HepG2 (cell line): ENCODE results near the gene APC2.

ENCODE experiments used
- NR2F1 ChIP-seq, 2 experiments: fragments of 450-650 bp in 1 of 2; formaldehyde crosslinking in 1 of 2; IDR thresholded peaks; 2 replicates each; pipeline versions ENCODE4 v1.5.0 to v1.6.1; 2016 to 2020; ENCODE audit warnings: mild to moderate bottlenecking in 1 of 2, missing compliant biosample characterization in 1 of 2, missing genetic modification reagents in 1 of 2, moderate library complexity in 1 of 2
- POLR2A ChIP-seq, 2 experiments: IDR thresholded peaks; 2 replicates each; pipeline ENCODE4 v1.6.1; 2011; ENCODE audit warnings: low read depth in 2 of 2, low read length in 2 of 2, mild to moderate bottlenecking in 1 of 2, moderate library complexity in 1 of 2; ENCODE audit not compliant: insufficient read depth in 1 of 2
- SYNCRIP ChIP-seq: fragments of 200-400 bp; formaldehyde crosslinking; IDR thresholded peaks from 2 replicates; pipeline ENCODE4 v1.6.1; 2018; ENCODE audit warnings: mild to moderate bottlenecking, low read depth, low read length; ENCODE audit not compliant: insufficient read depth
- TF ChIP-seq, protein P1 (sequence below): fragments of 450-650 bp; IDR thresholded peaks from 2 replicates; pipeline ENCODE4 v1.6.1; 2016
- TF ChIP-seq, protein P2 (sequence below): sonication (generic); formaldehyde crosslinking; IDR thresholded peaks from 2 replicates; pipeline ENCODE4 v1.9.0; 2021; ENCODE audit warnings: missing genetic modification reagents, borderline replicate concordance
- TF ChIP-seq, protein P3 (sequence below): sonication (generic); formaldehyde crosslinking; IDR thresholded peaks from 2 replicates; pipeline ENCODE4 v1.4.0; 2020; ENCODE audit warnings: missing genetic modification reagents
- TF ChIP-seq, protein P4 (sequence below): sonication (generic); formaldehyde crosslinking; IDR thresholded peaks from 2 replicates; pipeline ENCODE4 v1.4.0; 2020; ENCODE audit warnings: missing genetic modification reagents, borderline replicate concordance
- TF ChIP-seq, protein P5 (sequence below), 2 experiments: sonication (generic) in 1 of 2; formaldehyde crosslinking in 1 of 2; IDR thresholded peaks; 2 replicates each; pipeline versions ENCODE4 v1.6.1 to v1.9.0; 2014 to 2022; ENCODE audit warnings: antibody characterized with exemption in 1 of 2, borderline replicate concordance in 1 of 2, inconsistent platforms in 1 of 2, low read depth in 1 of 2, missing genetic modification reagents in 1 of 2
- TF ChIP-seq, protein P6 (sequence below): sonication (generic); formaldehyde crosslinking; IDR thresholded peaks from 2 replicates; pipeline ENCODE4 v1.5.0; 2020; ENCODE audit warnings: mild to moderate bottlenecking, missing genetic modification reagents, moderate library complexity

DNA sequence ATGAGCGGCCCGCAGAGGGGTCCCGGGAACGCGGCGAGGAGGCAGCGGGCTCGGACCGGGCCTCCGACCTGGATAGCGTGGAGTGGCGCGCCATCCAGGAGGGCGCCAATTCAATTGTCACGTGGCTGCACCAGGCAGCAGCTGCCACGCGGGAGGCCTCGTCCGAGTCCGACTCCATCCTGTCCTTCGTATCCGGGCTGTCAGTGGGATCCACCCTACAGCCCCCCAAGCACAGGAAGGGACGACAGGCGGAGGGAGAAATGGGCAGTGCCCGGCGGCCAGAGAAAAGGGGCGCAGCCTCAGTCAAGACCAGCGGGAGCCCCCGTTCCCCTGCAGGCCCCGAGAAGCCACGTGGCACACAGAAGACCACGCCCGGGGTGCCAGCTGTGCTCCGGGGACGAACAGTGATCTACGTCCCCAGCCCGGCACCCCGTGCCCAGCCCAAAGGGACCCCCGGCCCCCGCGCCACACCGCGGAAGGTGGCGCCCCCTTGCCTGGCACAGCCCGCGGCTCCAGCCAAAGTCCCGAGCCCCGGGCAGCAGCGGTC, 18.4 kb downstream of the APC2 start:
- TF ChIP-seq, protein P1, sequence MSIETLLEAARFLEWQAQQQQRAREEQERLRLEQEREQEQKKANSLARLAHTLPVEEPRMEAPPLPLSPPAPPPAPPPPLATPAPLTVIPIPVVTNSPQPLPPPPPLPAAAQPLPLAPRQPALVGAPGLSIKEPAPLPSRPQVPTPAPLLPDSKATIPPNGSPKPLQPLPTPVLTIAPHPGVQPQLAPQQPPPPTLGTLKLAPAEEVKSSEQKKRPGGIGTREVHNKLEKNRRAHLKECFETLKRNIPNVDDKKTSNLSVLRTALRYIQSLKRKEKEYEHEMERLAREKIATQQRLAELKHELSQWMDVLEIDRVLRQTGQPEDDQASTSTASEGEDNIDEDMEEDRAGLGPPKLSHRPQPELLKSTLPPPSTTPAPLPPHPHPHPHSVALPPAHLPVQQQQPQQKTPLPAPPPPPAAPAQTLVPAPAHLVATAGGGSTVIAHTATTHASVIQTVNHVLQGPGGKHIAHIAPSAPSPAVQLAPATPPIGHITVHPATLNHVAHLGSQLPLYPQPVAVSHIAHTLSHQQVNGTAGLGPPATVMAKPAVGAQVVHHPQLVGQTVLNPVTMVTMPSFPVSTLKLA = no peak
- TF ChIP-seq, protein P2, sequence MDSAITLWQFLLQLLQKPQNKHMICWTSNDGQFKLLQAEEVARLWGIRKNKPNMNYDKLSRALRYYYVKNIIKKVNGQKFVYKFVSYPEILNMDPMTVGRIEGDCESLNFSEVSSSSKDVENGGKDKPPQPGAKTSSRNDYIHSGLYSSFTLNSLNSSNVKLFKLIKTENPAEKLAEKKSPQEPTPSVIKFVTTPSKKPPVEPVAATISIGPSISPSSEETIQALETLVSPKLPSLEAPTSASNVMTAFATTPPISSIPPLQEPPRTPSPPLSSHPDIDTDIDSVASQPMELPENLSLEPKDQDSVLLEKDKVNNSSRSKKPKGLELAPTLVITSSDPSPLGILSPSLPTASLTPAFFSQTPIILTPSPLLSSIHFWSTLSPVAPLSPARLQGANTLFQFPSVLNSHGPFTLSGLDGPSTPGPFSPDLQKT (CRISPR knock-in tag) = no peak
- TF ChIP-seq SYNCRIP (no peak), POLR2A (IDR thresholded peaks at IDR 0.05; ENCODE audit: insufficient read depth in 1 of 2, low read depth in 2 of 2, low read length in 2 of 2) (no peak), NR2F1 (CRISPR knock-in tag; IDR thresholded peaks at IDR 0.05) (no peak)
- TF ChIP-seq, protein P3, sequence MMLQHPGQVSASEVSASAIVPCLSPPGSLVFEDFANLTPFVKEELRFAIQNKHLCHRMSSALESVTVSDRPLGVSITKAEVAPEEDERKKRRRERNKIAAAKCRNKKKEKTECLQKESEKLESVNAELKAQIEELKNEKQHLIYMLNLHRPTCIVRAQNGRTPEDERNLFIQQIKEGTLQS (CRISPR knock-in tag) = no peak
- TF ChIP-seq, protein P4, sequence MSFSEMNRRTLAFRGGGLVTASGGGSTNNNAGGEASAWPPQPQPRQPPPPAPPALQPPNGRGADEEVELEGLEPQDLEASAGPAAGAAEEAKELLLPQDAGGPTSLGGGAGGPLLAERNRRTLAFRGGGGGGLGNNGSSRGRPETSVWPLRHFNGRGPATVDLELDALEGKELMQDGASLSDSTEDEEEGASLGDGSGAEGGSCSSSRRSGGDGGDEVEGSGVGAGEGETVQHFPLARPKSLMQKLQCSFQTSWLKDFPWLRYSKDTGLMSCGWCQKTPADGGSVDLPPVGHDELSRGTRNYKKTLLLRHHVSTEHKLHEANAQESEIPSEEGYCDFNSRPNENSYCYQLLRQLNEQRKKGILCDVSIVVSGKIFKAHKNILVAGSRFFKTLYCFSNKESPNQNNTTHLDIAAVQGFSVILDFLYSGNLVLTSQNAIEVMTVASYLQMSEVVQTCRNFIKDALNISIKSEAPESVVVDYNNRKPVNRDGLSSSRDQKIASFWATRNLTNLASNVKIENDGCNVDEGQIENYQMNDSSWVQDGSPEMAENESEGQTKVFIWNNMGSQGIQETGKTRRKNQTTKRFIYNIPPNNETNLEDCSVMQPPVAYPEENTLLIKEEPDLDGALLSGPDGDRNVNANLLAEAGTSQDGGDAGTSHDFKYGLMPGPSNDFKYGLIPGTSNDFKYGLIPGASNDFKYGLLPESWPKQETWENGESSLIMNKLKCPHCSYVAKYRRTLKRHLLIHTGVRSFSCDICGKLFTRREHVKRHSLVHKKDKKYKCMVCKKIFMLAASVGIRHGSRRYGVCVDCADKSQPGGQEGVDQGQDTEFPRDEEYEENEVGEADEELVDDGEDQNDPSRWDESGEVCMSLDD (CRISPR knock-in tag) = no peak
- TF ChIP-seq, protein P5, sequence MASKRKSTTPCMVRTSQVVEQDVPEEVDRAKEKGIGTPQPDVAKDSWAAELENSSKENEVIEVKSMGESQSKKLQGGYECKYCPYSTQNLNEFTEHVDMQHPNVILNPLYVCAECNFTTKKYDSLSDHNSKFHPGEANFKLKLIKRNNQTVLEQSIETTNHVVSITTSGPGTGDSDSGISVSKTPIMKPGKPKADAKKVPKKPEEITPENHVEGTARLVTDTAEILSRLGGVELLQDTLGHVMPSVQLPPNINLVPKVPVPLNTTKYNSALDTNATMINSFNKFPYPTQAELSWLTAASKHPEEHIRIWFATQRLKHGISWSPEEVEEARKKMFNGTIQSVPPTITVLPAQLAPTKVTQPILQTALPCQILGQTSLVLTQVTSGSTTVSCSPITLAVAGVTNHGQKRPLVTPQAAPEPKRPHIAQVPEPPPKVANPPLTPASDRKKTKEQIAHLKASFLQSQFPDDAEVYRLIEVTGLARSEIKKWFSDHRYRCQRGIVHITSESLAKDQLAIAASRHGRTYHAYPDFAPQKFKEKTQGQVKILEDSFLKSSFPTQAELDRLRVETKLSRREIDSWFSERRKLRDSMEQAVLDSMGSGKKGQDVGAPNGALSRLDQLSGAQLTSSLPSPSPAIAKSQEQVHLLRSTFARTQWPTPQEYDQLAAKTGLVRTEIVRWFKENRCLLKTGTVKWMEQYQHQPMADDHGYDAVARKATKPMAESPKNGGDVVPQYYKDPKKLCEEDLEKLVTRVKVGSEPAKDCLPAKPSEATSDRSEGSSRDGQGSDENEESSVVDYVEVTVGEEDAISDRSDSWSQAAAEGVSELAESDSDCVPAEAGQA (IDR thresholded peaks at IDR 0.05; ENCODE audit: low read depth) = no peak
- TF ChIP-seq, protein P5 (CRISPR knock-in tag; IDR thresholded peaks at IDR 0.05; ENCODE audit: borderline replicate concordance) = no peak
- TF ChIP-seq, protein P6, sequence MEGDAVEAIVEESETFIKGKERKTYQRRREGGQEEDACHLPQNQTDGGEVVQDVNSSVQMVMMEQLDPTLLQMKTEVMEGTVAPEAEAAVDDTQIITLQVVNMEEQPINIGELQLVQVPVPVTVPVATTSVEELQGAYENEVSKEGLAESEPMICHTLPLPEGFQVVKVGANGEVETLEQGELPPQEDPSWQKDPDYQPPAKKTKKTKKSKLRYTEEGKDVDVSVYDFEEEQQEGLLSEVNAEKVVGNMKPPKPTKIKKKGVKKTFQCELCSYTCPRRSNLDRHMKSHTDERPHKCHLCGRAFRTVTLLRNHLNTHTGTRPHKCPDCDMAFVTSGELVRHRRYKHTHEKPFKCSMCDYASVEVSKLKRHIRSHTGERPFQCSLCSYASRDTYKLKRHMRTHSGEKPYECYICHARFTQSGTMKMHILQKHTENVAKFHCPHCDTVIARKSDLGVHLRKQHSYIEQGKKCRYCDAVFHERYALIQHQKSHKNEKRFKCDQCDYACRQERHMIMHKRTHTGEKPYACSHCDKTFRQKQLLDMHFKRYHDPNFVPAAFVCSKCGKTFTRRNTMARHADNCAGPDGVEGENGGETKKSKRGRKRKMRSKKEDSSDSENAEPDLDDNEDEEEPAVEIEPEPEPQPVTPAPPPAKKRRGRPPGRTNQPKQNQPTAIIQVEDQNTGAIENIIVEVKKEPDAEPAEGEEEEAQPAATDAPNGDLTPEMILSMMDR (CRISPR knock-in tag) = no peak
